22Rv1 (cell line): ENCODE results near the gene ECEL1.
"Not testable (repeated sequence)": the region's sequence is repeated elsewhere in the genome, so short reads cannot be mapped to it uniquely, and the experiment has no call there.

ENCODE experiments used
- H3K27ac ChIP-seq: fragments of 450-650 bp; 2 replicates; pipeline ENCODE4 v1.5.1; 2017
- CTCF ChIP-seq: fragments of 450-650 bp; IDR thresholded peaks from 2 replicates; pipeline ENCODE4 v1.5.1; 2017; ENCODE audit warnings: mild to moderate bottlenecking
- ZFX ChIP-seq: fragments of 450-650 bp; IDR thresholded peaks from 2 replicates; pipeline ENCODE4 v1.6.1; 2017; ENCODE audit warnings: antibody characterized with exemption, borderline replicate concordance

ECEL1 gene

DNA sequence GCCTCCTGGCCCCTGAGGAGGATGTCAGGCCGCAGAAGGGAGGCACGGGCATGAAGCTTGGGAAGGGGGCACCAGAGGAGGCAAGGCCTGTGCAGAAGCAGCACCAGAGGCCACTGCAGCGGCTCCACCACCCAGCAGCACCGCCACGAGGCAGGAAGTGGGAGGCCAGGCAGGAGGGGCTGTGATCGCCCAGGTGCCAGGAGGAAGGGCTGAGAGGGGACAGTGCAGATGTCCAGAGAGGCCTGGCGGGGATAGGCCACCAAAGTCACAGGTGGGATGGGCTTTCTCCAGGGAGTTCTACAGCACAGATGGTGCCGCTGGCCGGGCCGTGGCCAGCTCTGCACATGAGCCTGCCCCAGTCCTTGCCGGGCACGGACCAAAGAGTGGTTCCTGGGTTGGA is 37.7 kb downstream of the ECEL1 start:
- TF ChIP-seq ZFX = no peak
- TF ChIP-seq CTCF = no peak
- H3K27ac ChIP-seq = no peak overlapping the region

DNA sequence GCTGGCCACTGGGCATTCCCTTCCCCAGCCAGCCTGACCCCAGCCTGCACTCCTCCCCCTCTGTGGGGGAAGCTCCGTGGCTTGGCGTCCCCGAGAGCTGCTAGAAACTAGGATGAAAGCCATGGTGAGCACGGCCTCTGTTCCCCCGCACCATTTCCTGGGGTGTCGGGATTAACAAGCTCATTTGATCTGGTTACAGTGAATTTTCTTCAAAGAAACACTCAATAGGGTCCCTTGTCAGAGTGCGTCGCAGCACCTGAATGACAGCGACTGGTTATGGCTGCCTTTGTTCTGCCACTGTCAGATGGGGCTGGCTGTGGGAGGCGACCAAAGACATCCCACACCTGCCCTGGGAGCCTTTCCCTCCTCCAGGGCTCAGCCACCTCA is 39.3 kb downstream of the ECEL1 start:
- TF ChIP-seq ZFX (no peak), CTCF (no peak)
- H3K27ac ChIP-seq = no peak overlapping the region

DNA sequence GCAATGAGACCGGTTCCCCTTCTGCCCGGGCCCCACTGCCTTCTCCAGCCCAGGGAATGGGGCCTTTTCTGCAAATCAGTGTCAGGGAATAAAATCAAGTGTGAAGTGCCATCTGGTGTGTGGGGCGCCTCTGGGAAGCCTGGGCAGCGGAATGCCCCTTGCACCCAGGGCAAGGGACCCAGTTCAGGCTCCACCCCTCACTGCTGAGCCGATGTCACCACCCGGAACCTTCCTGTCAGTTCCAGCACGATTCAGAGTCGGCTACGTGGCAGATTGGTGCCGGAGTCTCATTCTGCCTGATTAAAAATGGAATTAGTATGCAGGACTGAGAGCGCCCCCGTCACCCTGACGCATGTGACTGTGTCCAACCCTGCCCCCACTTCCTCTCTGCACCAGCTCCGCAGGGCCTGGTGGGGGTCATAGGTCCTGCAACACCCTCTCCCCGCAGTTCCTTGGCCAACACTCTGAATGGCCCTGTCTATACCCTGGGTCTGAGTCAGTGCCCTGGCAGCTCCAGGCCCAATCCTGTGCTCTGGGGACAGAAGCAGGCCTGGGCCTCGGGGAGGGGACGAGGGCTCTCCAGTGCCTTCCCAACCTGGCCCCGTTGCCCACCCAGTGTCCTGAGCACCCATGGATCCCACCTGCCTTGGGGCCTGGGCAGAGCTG is 39.9 kb downstream of the ECEL1 start:
- no peak overlapping the region for H3K27ac ChIP-seq
- no peak for TF ChIP-seq CTCF
- no peak for TF ChIP-seq ZFX

DNA sequence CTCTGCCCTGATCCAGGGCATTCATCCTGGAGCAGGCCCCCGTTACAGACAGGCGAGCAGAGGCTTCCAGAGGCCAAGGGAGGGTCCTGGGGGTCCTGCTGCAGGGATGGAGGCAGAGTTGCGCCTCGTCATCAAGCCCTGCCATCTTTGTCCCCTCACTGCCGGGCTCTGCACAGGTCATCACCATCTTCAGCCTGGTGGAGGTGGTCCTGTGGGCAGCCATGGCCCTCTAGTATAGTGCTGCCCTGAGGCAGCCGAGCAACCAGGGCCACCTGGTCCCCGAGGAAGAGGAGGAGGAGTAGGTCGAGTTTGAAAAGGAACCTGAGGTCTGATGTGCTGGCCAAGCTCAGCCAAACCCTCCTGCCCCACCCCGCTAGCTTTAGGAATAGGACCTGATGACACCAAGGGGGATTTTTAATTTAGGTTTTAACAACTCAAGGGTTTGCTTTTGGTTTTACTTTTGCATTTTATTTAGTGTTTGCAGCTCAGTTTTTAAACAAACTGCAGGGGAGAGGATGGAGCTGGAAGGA is 40.5 kb downstream of the ECEL1 start:
- H3K27ac ChIP-seq = no peak overlapping the region

DNA sequence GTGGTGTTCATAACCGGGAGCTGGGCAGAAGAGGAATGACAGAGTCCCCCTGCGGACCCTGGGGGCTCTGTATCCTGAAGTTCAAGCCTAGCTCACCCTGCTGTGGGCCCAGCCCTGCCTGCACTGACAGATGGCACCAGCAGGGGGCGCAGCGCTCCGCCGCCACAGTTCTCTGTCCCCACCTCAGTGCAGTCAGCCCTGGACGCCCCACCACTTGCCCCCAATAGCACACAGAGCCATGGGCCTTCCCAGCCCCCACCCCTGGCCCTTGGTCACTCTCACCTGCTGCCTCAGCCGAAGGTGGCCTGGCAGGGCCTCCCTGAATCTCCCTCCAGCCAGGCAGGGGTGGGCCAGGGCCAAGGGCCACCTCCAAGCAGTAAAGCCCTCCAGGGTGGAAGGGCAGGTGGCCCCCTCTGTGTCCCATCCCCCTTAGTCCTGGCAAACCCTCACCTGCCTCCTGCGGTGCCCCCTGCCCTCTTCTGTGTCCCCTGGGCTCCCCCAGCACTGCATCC is 41.3 kb downstream of the ECEL1 start:
- peak; percentile 62 for TF ChIP-seq CTCF
- H3K27ac ChIP-seq = not testable (repeated sequence)

More for the DNA sequence above, 40.5 kb downstream of the ECEL1 start:
- TF ChIP-seq ZFX (no peak), CTCF (no peak)

GRCh38 chr2:232445149-232445885 is 42.3 kb downstream of the ECEL1 start:
- H3K27ac ChIP-seq = not testable (repeated sequence)

- TF ChIP-seq ZFX = no peak
- TF ChIP-seq CTCF = peak; percentile 78
- H3K27ac ChIP-seq = no peak overlapping the region
These were observed 43.1 kb downstream of the ECEL1 start for GRCh38 chr2:232444409-232445148.

DNA sequence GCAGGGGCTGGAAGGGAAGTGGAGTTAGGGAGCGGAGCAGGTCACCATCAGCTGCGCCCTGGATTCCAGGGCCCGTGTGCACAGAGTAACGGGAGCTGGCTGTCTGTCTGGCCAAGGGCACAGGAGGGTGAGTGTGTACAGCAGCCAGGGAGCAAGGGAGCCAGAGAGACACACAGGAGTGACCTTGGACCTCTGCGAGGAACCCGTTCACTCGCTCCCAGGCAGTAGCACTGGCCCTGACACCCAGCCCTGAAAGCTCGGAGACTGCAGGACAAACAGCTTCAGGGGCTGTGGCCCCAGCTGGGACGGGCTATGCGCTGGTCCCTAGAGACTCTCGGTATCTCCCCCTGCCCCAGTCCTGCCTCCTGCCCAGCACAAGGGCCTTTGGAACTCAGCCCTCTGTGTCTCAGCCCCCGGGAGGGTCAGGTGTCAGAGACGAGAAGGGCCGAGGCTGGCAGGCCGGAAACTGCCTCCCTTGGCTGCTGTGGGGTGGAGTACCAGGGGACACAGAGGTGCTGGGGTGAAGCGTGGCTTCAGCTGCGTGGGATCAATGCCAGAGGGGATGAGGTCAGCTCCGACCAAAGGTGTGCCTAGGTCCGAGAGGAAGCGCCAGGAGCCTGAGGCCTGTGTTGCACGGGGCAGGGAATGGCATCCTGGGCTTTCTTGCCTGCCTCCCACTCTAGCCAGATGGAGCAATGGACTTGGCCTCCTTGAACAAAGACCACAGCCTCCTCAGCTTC is 43.8 kb downstream of the ECEL1 start:
- not testable (repeated sequence) for H3K27ac ChIP-seq

GRCh38 chr2:232443047-232443446 is 44.6 kb downstream of the ECEL1 start:
- H3K27ac ChIP-seq = not testable (repeated sequence)

DNA sequence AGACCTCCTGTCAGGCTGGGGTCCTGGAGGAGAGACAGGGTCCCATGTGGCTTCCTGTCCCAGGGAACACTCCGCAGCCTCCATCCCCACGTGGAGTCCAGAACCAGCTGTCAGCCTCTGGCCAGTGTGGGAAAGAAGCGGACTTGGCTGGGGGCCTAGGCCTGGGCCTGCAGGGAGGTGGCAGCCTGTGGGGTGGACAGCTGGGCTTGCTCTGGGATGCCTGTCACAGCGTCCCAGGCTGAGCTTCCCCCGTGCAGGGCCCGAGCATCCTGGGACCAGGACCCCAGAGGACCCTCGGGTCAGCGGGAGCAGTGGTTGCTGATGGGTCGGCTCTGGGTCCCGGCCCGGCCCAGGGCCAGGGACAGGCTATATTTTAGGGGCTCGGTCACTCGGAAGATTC is 45.2 kb downstream of the ECEL1 start:
- H3K27ac ChIP-seq = not testable (repeated sequence)

DNA sequence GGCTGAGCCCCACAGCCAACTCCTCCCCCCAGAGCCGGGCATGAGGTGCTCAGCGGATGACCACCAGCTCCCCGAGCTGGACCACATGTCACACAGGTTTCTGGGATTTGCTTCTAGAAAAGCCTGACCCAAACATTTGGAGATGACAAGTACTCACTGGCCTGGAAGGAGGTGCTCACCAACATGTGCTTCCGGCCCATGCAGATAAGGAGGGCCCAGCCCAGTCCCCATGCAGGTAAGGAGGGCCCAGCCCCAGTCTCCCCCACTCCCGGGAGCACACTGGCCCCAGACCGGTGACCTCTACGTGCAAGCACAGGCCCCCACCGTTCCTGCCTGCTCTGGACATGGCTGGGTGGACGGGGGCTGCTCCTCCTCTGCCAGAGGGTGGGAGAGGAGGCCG is 45.7 kb downstream of the ECEL1 start:
- H3K27ac ChIP-seq = not testable (repeated sequence)
